GM12873 (cell line): Measurements from ENCODE around the gene MTIF3.

Experiments used
- CTCF ChIP-seq: IDR thresholded peaks from 2 replicates; pipeline ENCODE4 v1.5.1; 2012; ENCODE audit warnings: low read depth, mild to moderate bottlenecking, moderate library complexity, low read length, control low read depth; ENCODE audit not compliant: insufficient read depth; ENCODE audit errors: missing control alignments

Gene MTIF3

GRCh38 chr13:27472441-27472840 is 22.1 kb upstream of the MTIF3 start:
- TF ChIP-seq CTCF: no peak

- no peak for TF ChIP-seq CTCF
Measured at GRCh38 chr13:27470075-27470820, 19.9 kb upstream of the MTIF3 start.

GRCh38 chr13:27466513-27466912 is 16.1 kb upstream of the MTIF3 start:
- no peak for TF ChIP-seq CTCF

GRCh38 chr13:27465611-27466010 is 15.2 kb upstream of the MTIF3 start:
- no peak for TF ChIP-seq CTCF

GRCh38 chr13:27463500-27463899 is 13.1 kb upstream of the MTIF3 start:
- TF ChIP-seq CTCF: no peak

GRCh38 chr13:27461940-27462584 is 11.7 kb upstream of the MTIF3 start:
- TF ChIP-seq CTCF: no peak

GRCh38 chr13:27455331-27455855 is 5.0 kb upstream of the MTIF3 start:
- no peak for TF ChIP-seq CTCF
